ENCODE data around the gene DAP. TPM values are rescaled to one million over a fixed set of nuclear protein-coding genes. Genes with fewer than 3 reads are reported as not detected.

Gene DAP
- total and polyA plus RNA-seq, 2 of the 4 experiments (the other 2 are of a cell fraction), result 49.6 to 189 TPM

DNA sequence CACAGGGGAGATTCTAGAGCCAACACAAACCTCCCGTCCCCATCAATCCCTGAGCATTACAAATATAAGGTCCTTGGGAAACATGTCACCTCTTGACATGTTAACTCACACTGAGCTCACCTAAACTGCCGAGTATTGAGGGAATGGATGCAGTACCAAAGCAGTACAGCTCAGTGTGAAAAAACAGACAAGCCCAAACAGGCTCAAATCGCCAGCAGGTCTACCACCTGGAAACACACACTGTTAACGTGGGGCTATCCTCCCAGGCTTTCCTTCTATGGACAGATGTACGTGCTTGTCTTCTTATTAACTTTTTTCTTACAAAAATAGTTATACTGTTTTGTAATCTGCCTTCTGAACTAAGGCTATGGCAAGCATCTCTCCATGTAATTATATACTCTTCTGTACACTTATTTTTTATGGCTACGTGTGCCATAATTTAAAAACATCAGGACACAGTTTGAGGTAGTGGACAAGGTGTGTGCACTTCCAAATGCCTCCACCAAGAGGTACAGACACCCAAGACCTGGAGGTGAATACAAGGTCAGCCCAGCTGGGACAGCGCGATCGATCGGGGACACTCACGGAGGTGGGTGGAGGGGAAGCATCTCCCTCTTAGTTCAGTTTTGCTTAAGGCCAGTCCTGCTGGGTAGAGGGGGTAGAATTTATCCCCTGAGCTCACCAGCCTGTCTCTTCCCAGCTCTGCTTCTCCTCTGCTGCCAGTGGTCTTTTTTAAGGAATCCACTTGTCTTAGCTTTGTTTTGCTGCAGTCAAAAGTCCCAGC lies 76.5 kb downstream of the DAP start:
- intact Hi-C loops (cut with micrococcal nuclease) (no loop called here), in situ Hi-C loops (cut with MboI; ENCODE audit: low sequenced_read_pairs) (no loop called here), dilution Hi-C loops (cut with HindIII; ENCODE audit: low sequenced_read_pairs, unreplicated experiment) (no loop called here)
- no peak overlapping the region for H3K4me3 ChIP-seq (ENCODE audit: insufficient read depth, low read depth, low read length)
- no peak overlapping the region for H3K27ac ChIP-seq (ENCODE audit: insufficient read depth, low read length)
- ChIA-PET POLR2A (ENCODE audit: unreplicated experiment) (no interaction called here), CTCF (no interaction called here)
- H2BK5ac ChIP-seq (ENCODE audit: low read depth, low read length, poor library complexity, severe bottlenecking), result no peak overlapping the region
- no peak overlapping the region for H4K5ac ChIP-seq (ENCODE audit: low read depth, low read length)
- TF ChIP-seq, protein P1, sequence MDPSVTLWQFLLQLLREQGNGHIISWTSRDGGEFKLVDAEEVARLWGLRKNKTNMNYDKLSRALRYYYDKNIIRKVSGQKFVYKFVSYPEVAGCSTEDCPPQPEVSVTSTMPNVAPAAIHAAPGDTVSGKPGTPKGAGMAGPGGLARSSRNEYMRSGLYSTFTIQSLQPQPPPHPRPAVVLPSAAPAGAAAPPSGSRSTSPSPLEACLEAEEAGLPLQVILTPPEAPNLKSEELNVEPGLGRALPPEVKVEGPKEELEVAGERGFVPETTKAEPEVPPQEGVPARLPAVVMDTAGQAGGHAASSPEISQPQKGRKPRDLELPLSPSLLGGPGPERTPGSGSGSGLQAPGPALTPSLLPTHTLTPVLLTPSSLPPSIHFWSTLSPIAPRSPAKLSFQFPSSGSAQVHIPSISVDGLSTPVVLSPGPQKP (IDR thresholded peaks at IDR 0.05; ENCODE audit: borderline replicate concordance, low read depth, low read length), result no peak
- TF ChIP-seq RCOR1 (IDR thresholded peaks at IDR 0.05; ENCODE audit: insufficient replicate concordance, low read length) (no peak), MAFK (IDR thresholded peaks at IDR 0.05; ENCODE audit: low read depth, low read length) (no peak), CEBPB (IDR thresholded peaks at IDR 0.05; ENCODE audit: low read depth, low read length) (no peak), MAZ (IDR thresholded peaks at IDR 0.05; ENCODE audit: borderline replicate concordance, low read depth, low read length) (no peak), MXI1 (IDR thresholded peaks at IDR 0.05; ENCODE audit: borderline replicate concordance, low read depth, low read length) (no peak), RAD21 (IDR thresholded peaks at IDR 0.05; ENCODE audit: low read length) (no peak), NFE2L2 (IDR thresholded peaks at IDR 0.05; ENCODE audit: low read depth, low read length) (no peak), FOS (IDR thresholded peaks at IDR 0.05; ENCODE audit: low read depth, low read length) (no peak), POLR2A (IDR thresholded peaks at IDR 0.05; ENCODE audit: low read depth, low read length) (no peak), USF2 (IDR thresholded peaks at IDR 0.05; ENCODE audit: low read depth, low read length) (no peak)
- peaks cover 20% of the 10 kb centered on the region for H3K9me1 ChIP-seq (ENCODE audit: insufficient read depth, low read length)
- H3K79me1 ChIP-seq (ENCODE audit: low read depth in 1 of 2, low read length in 2 of 2), result peaks cover 45 to 66% of the 10 kb centered on the region in 2 experiments
- H3K36me3 ChIP-seq (ENCODE audit: control insufficient read depth, insufficient read depth, low read length), result peaks cover 47% of the 10 kb centered on the region
- H2AK5ac ChIP-seq (ENCODE audit: low read depth, low read length), result no peak overlapping the region
- H3K4me1 ChIP-seq (ENCODE audit: control insufficient read depth, insufficient read depth, low read length), result peaks cover 2% of the 10 kb centered on the region
- no peak overlapping the region for H2BK120ac ChIP-seq (ENCODE audit: low read depth, low read length)
- no peak overlapping the region for H2BK20ac ChIP-seq (ENCODE audit: low read depth, low read length)
- BruUV-seq (replicated peaks), result no TSS peak
- 100% methylated on average over 1 of the region's 11 CpGs; no CpG with 5 or more reads in 1 of the 2 experiments for WGBS, 2 experiments (ENCODE audit: extremely low coverage in 2 of 2, insufficient read length in 1 of 2)
- no peak overlapping the region for H2AFZ ChIP-seq (replicated peaks; ENCODE audit: low read length, poor library complexity)
- no peaks in the 10 kb centered on the region for H3K27me3 ChIP-seq (ENCODE audit: control insufficient read depth, insufficient read depth, low read length)
- H3K14ac ChIP-seq (replicated peaks; ENCODE audit: low read depth, low read length), result no peak overlapping the region
- H3K9me3 ChIP-seq (ENCODE audit: control insufficient read depth, insufficient read depth, low read length), result no peaks in the 10 kb centered on the region
- no peak overlapping the region for H3K18ac ChIP-seq (ENCODE audit: low read depth, low read length)
- H3K4ac ChIP-seq (ENCODE audit: low read depth, low read length), result no peak overlapping the region
- H3K9ac ChIP-seq (ENCODE audit: low read depth, low read length), result no peak overlapping the region
- DNase-seq, result no peak
- H4K20me1 ChIP-seq (ENCODE audit: insufficient read depth, low read length), result peaks cover 31% of the 10 kb centered on the region
- no peak for ATAC-seq (ENCODE audit: low read depth)
- H2AK9ac ChIP-seq (replicated peaks; ENCODE audit: low read depth, low read length, poor library complexity), result no peak overlapping the region
- no peak overlapping the region for H4K8ac ChIP-seq (ENCODE audit: low read depth in 2 of 2, low read length in 2 of 2)
- no peak overlapping the region for H3K4me2 ChIP-seq (ENCODE audit: low read depth, low read length)
- H2BK15ac ChIP-seq (ENCODE audit: low read depth, low read length), result no peak overlapping the region
- H4K91ac ChIP-seq (ENCODE audit: insufficient read depth, low read depth, low read length), result no peak overlapping the region
- no peak overlapping the region for H3K56ac ChIP-seq (ENCODE audit: extremely low read depth, insufficient read depth, low read length)
- H3K23ac ChIP-seq (ENCODE audit: low read depth, low read length), result peak overlapping the region; percentile 51; the same call in 1 of the 2 replicates
